SW 1271 (cell line): ENCODE measurements around the gene ZNF587.
"Not testable (repeated sequence)": the region's sequence is repeated elsewhere in the genome, so short reads cannot be mapped to it uniquely, and the experiment has no call there.

Experiments
- DNase-seq, 2 experiments: peaks; one replicate each; lab custom pipeline; 2025; lab: John Stamatoyannopoulos, UW

The ZNF587 gene

GRCh38 chr19:57849666-57850473 lies at the start of gene ZNF587:
Gene ZNF587, plus strand, starts transcription at chr19:57849859. Its CDS starts 180 bp downstream, at chr19:57850039.
- peak; percentile 50 to 77 for DNase-seq

DNA sequence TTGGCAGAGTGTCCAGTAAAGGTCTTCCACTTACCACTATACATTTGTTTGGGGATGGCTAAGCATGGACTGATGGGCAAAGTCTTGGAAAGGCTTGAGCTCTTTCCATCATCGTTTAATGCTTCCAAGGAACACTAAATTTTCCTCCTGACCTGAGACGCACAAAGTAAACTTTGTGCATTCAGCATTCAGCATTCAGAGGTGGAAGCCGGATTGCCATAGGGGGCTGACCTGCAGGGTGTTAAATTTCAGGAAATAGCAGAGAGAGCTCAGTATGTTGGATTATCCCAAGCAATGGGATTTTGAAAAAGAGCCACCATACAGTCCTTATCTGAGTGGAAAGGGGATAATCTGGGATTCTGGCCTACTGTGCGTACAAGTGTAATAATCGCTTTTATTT lies 49.0 kb upstream of the ZNF587 start:
- DNase-seq, result no peak

DNA sequence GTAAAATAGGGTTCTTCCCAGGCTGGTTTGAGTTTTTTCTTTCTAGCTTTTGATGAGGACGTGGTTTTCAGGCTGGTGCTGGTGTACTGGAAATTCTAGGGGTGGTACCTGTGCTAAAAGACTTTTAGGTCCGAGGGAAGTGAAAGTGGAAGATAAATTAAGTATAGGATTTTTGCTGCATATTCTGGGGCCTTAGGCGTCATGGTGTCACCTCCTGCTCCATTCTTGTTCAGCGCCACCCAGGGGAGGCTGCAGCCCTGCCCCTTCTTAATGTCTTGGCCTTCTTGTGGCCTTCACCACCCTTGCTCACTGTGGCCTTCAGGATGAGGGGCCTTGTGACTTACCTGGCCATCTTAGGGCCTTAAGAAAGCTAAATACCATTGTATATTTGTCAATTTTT lies 47.4 kb upstream of the ZNF587 start:
- no peak for DNase-seq

GRCh38 chr19:57803265-57803593 lies 46.4 kb upstream of the ZNF587 start:
- no peak for DNase-seq

- DNase-seq, result no peak
These were observed 45.9 kb upstream of the ZNF587 start for GRCh38 chr19:57803594-57804325.

GRCh38 chr19:57807541-57807940 lies 42.1 kb upstream of the ZNF587 start:
- DNase-seq, result no peak

- not testable (repeated sequence) for DNase-seq
These were observed 39.0 kb upstream of the ZNF587 start for GRCh38 chr19:57810410-57811295.

- no peak for DNase-seq
These were observed 37.4 kb upstream of the ZNF587 start for GRCh38 chr19:57812226-57812625.

DNA sequence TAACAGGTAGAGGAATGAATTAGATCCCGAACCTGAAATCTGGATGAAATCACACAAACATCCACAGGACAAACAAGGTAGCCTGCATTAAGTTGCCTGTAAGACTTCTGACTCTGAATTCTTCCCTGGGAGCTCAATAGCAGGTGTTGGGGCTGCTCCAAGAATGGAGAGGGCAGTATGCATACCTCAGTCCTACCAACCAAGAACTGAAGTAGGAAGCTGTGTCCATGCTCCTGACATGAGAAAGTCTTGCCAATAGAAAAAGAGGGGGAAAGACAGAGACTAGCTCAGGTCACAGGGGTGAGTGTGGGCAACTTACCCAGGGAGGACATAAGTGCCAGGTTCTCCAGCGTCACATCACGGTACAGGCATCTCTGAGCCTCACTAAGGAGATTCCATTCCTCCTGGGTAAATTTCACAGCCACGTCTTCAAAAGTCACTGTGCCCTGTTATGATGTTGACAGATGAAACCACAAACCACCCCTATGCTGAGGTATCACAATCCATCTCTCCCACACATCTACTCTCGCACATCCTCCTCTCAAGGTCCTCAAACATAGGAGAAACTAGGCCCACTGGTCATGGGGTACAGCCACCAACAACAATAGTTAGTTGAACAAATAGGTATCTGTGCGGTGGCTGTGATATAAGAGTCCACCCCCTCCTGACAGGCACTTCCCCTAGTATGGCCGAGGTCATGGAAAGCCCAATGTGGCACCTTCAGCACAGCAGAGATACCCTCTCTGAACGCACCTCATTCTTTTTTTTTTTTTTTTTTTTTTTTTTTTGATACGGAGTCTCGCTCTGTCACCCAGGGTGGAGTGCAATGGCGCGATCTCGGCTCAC lies 36.5 kb upstream of the ZNF587 start:
- DNase-seq, result not testable (repeated sequence)

- no peak for DNase-seq
These were observed 35.6 kb upstream of the ZNF587 start for GRCh38 chr19:57813919-57814504.

GRCh38 chr19:57814505-57815246 lies 35.0 kb upstream of the ZNF587 start, which contains the start of gene ZNF552:
Gene ZNF552, minus strand, starts transcription at chr19:57814913. Its CDS starts 170 bp downstream, at chr19:57814743.
- DNase-seq, result peak; percentile 38 to 79

- no peak for DNase-seq
These were observed 34.2 kb upstream of the ZNF587 start for GRCh38 chr19:57815247-57816075.

DNA sequence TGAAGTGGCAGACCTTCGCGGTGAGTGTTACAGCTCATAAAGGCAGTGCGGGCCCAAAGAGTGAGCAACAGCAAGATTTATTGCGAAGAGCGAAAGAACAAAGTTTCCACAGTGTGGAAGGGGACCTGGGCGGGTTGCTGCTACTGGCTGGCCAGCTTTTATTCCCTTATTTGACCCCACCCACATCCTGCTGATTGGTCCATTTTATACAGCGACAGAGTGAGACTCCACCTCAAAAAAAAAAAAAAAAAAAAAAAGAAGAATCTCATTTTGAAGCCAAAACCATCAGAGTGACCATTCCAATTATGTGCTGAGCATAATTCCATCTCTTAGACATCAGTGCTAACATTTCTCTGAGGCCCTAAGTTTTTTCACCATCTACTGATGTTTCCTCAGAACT lies 33.0 kb upstream of the ZNF587 start:
- DNase-seq, result no peak

- DNase-seq, result no peak
These were observed 31.7 kb upstream of the ZNF587 start for GRCh38 chr19:57817976-57818375.

- no peak for DNase-seq
These were observed 31.3 kb upstream of the ZNF587 start for GRCh38 chr19:57818378-57818777.

DNA sequence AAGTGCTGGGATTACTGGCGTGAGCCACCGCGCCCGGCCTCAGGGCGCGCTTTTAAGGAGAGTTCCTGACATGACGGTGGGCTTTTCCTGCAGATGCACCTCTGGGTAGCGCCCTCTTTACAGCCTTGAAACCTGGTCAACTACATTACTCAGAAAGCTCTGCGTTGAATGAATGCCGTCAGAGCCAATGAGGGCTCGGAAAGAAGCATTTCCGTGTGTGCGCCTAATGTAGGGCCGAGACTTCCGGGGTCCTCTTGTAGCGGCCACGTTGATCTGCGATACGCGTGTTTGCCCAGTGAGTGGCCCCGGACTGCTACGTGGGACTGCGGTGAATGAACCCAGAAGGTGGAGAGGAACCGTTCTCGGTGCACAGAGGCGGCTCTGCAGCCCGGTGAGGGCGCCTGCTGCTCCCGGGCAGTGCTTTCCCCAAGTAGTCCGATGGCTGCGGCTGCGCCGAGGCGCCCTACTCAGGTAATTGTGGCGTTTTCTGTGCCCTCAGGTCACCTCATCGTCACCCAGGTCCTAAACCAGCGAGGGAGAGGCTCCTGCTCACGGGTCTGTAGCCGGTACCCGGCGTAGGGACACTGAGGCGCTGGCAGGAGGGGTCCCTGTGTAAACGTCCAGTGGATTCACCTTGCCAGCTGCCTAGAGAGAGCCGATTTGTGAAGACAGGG lies 30.0 kb upstream of the ZNF587 start:
- peak; percentile 80 to 86 for DNase-seq

DNA sequence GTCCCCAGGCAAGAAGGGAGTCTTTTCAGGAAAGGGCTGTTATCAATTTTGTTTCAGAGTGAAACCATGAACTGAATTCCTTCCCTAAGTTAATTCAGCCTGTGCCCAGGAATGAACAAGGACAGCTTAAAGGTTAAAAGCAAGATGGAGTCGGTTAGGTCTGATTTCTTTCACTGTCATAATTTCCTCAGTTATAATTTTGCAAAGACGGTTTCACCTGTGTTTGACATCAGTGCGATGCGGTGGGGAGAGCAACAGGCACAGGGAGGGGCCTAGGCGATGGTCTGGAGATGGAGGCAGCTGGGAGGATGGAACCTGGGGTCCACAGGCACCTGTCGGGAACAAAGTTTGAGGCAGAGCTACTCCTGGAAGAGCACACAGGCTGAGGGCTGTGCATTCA lies 29.1 kb upstream of the ZNF587 start:
- no peak for DNase-seq

DNA sequence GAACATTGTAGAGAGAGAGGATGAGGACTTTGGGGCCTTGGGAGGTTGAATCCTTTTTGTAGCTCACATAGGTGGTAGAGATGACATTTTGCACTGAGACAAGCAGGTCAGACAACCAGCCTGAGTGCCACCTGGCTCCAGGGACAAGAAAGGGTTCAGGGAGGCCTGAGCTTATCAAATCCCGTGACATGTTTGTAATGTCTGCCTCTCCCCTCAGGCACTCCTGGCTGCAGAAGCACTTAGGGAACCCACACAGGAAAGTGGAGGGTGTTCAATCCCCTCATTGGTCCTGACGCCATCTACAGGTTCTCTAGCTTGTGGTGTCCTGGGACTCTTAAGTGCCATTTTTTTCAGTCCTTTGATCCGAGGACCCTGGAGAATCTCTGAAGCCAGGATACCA lies 28.6 kb upstream of the ZNF587 start:
- not testable (repeated sequence) for DNase-seq

- not testable (repeated sequence) for DNase-seq
These were observed 28.2 kb upstream of the ZNF587 start for GRCh38 chr19:57821501-57821900.
